Right lobe of liver (tissue), 4 donors: Measurements from ENCODE around the gene ST6GALNAC6.

Experiments
- CTCF ChIP-seq, 4 donors: fragments of 200-600 bp in 3 of 4; fragments of 450-650 bp in 1 of 4; IDR thresholded peaks; one replicate each; pipeline versions ENCODE4 v1.5.1 to v1.8.0; 2016 to 2022; ENCODE audit warnings: antibody characterized with exemption in 4 of 4, mild to moderate bottlenecking in 2 of 4
- POLR2A ChIP-seq: fragments of 450-650 bp; IDR thresholded peaks from one replicate; pipeline ENCODE4 v1.6.1; 2017; ENCODE audit warnings: antibody characterized with exemption, mild to moderate bottlenecking
- donor health status: DM: no; HTN: no; CAD: no.
- donor health status: DM: no; HTN: no; CAD: no.
- donor health status: DM: no; HTN: yes; CAD: no.

- TF ChIP-seq CTCF (IDR thresholded peaks at IDR 0.05) (no peak), POLR2A (no peak)
These were observed 54.5 kb downstream of the ST6GALNAC6 start for GRCh38 chr9:127844821-127845359.
